Measurements from ENCODE around the gene SGTA.

Gene SGTA

GRCh38 chr19:2802826-2803225, 19.8 kb upstream of the SGTA start:
- Histone ChIP-seq H3K27ac (no peak overlapping the region), H3K36me3 (replicated peaks) (peaks cover 47% of the 10 kb centered on the region), H3K4me3 (ENCODE audit: low read depth, low read length) (no peak overlapping the region), H3K27me3 (replicated peaks) (no peaks in the 10 kb centered on the region)
- in situ Hi-C loops (cut with HindIII; ENCODE audit: low pct_ligation_motif_present, low sequenced_read_pairs), result no loop called here
- TF ChIP-seq CTCF (IDR thresholded peaks at IDR 0.05; ENCODE audit: low read depth, low read length, missing control alignments), result no peak
- DNase-seq, result no peak

- no peak for TF ChIP-seq CTCF (IDR thresholded peaks at IDR 0.05; ENCODE audit: low read depth, low read length, missing control alignments)
- no peak overlapping the region for H3K4me3 ChIP-seq (ENCODE audit: low read depth, low read length)
- no peaks in the 10 kb centered on the region for H3K27me3 ChIP-seq (replicated peaks)
- no peak overlapping the region for H3K27ac ChIP-seq
- DNase-seq, result no peak
- peaks cover 34% of the 10 kb centered on the region for H3K36me3 ChIP-seq (replicated peaks)
- in situ Hi-C loops (cut with HindIII; ENCODE audit: low pct_ligation_motif_present, low sequenced_read_pairs), result no loop called here
Observed at GRCh38 chr19:2800506-2800905, 17.4 kb upstream of the SGTA start.

- no peak for TF ChIP-seq CTCF (IDR thresholded peaks at IDR 0.05; ENCODE audit: low read depth, low read length, missing control alignments)
- in situ Hi-C loops (cut with HindIII; ENCODE audit: low pct_ligation_motif_present, low sequenced_read_pairs), result no loop called here
- Histone ChIP-seq H3K27me3 (replicated peaks) (no peaks in the 10 kb centered on the region), H3K4me3 (ENCODE audit: low read depth, low read length) (no peak overlapping the region), H3K36me3 (replicated peaks) (peaks cover 38% of the 10 kb centered on the region), H3K27ac (no peak overlapping the region)
- DNase-seq, result no peak
Observed at GRCh38 chr19:2799273-2800020, 16.4 kb upstream of the SGTA start.

- Histone ChIP-seq H3K27me3 (replicated peaks) (no peaks in the 10 kb centered on the region), H3K4me3 (ENCODE audit: low read depth, low read length) (no peak overlapping the region), H3K27ac (no peak overlapping the region), H3K36me3 (replicated peaks) (peaks cover 43% of the 10 kb centered on the region)
- TF ChIP-seq CTCF (IDR thresholded peaks at IDR 0.05; ENCODE audit: low read depth, low read length, missing control alignments), result no peak
- in situ Hi-C loops (cut with HindIII; ENCODE audit: low pct_ligation_motif_present, low sequenced_read_pairs), result no loop called here
- no peak for DNase-seq
Observed at GRCh38 chr19:2798733-2799132, 15.7 kb upstream of the SGTA start.

- no peaks in the 10 kb centered on the region for H3K27me3 ChIP-seq (replicated peaks)
- H3K27ac ChIP-seq, result no peak overlapping the region
- TF ChIP-seq CTCF (IDR thresholded peaks at IDR 0.05; ENCODE audit: low read depth, low read length, missing control alignments), result no peak
- in situ Hi-C loops (cut with HindIII; ENCODE audit: low pct_ligation_motif_present, low sequenced_read_pairs), result no loop called here
- DNase-seq, result no peak
- H3K36me3 ChIP-seq (replicated peaks), result peaks cover 41% of the 10 kb centered on the region
- no peak overlapping the region for H3K4me3 ChIP-seq (ENCODE audit: low read depth, low read length)
Observed at GRCh38 chr19:2798158-2798685, 15.1 kb upstream of the SGTA start.

- H3K4me3 ChIP-seq (ENCODE audit: low read depth, low read length), result no peak overlapping the region
- in situ Hi-C loops (cut with HindIII; ENCODE audit: low pct_ligation_motif_present, low sequenced_read_pairs), result no loop called here
- H3K27me3 ChIP-seq (replicated peaks), result no peaks in the 10 kb centered on the region
- peaks cover 39% of the 10 kb centered on the region for H3K36me3 ChIP-seq (replicated peaks)
- H3K27ac ChIP-seq, result no peak overlapping the region
- TF ChIP-seq CTCF (IDR thresholded peaks at IDR 0.05; ENCODE audit: low read depth, low read length, missing control alignments), result no peak
- DNase-seq, result no peak
Observed at GRCh38 chr19:2797280-2797679, 14.2 kb upstream of the SGTA start.

Data from brain microvascular endothelial cell (primary cell).